Testis (tissue), 2 donors: Measurements from ENCODE around the gene TEKT5.

Experiments
- CTCF ChIP-seq, 3 experiments: fragments of 450-650 bp in 2 of 3; fragments of 200-600 bp in 1 of 3; sonication (generic) in 1 of 3; IDR thresholded peaks; one replicate each; pipeline ENCODE4 v1.5.1; 2016 to 2019; ENCODE audit warnings: antibody characterized with exemption in 3 of 3, mild to moderate bottlenecking in 2 of 3, moderate library complexity in 1 of 3
- POLR2A ChIP-seq: fragments of 450-650 bp; IDR thresholded peaks from one replicate; pipeline ENCODE4 v1.6.1; 2017; ENCODE audit warnings: antibody characterized with exemption, mild to moderate bottlenecking, moderate library complexity

GRCh38 chr16:10619271-10619849, 75.4 kb downstream of the TEKT5 start:
- TF ChIP-seq POLR2A (no peak), CTCF (IDR thresholded peaks at IDR 0.05) (no peak)
